ENCODE data around the gene LMBRD1. TPM values are rescaled to one million over a fixed set of nuclear protein-coding genes. Genes with fewer than 3 reads are reported as not detected.
"Not testable (repeated sequence)": the region's sequence is repeated elsewhere in the genome, so short reads cannot be mapped to it uniquely, and the experiment has no call there.

The LMBRD1 gene
- total RNA-seq, 1 experiment from 2014 or later, result 26.3 TPM

- not testable (repeated sequence) for DNase-seq (ENCODE audit: extremely low read depth, low read depth)
Observed at GRCh38 chr6:69798796-69799195, 2.0 kb upstream of the LMBRD1 start.

GRCh38 chr6:69796073-69796641, 653 bp downstream of the LMBRD1 start:
- peak; percentile 11 for DNase-seq (ENCODE audit: extremely low read depth, low read depth)

GRCh38 chr6:69795469-69796072, 1.2 kb downstream of the LMBRD1 start:
- no peak for DNase-seq (ENCODE audit: extremely low read depth, low read depth)

- DNase-seq (ENCODE audit: extremely low read depth, low read depth), result no peak
Observed at GRCh38 chr6:69792292-69792691, 4.5 kb downstream of the LMBRD1 start.

- no peak for DNase-seq (ENCODE audit: extremely low read depth, low read depth)
Observed at GRCh38 chr6:69791065-69791471, 5.7 kb downstream of the LMBRD1 start.

- DNase-seq (ENCODE audit: extremely low read depth, low read depth), result no peak
Observed at GRCh38 chr6:69790629-69791028, 6.2 kb downstream of the LMBRD1 start.

- DNase-seq (ENCODE audit: extremely low read depth, low read depth), result no peak
Observed at GRCh38 chr6:69789578-69789977, 7.2 kb downstream of the LMBRD1 start.

- not testable (repeated sequence) for DNase-seq (ENCODE audit: extremely low read depth, low read depth)
Observed at GRCh38 chr6:69787436-69787835, 9.4 kb downstream of the LMBRD1 start.

GRCh38 chr6:69785697-69786096, 11.1 kb downstream of the LMBRD1 start:
- no peak for DNase-seq (ENCODE audit: extremely low read depth, low read depth)

GRCh38 chr6:69784595-69785377, 12.0 kb downstream of the LMBRD1 start:
- no peak for DNase-seq (ENCODE audit: extremely low read depth, low read depth)

GRCh38 chr6:69783108-69783507, 13.7 kb downstream of the LMBRD1 start:
- DNase-seq (ENCODE audit: extremely low read depth, low read depth), result no peak

GRCh38 chr6:69780585-69781178, 16.1 kb downstream of the LMBRD1 start:
- no peak for DNase-seq (ENCODE audit: extremely low read depth, low read depth)

GRCh38 chr6:69775941-69776340, 20.9 kb downstream of the LMBRD1 start:
- no peak for DNase-seq (ENCODE audit: extremely low read depth, low read depth)

- DNase-seq (ENCODE audit: extremely low read depth, low read depth), result no peak
Observed at GRCh38 chr6:69775585-69775849, 21.3 kb downstream of the LMBRD1 start.

GRCh38 chr6:69774740-69775584, 21.8 kb downstream of the LMBRD1 start:
- no peak for DNase-seq (ENCODE audit: extremely low read depth, low read depth)

GRCh38 chr6:69771158-69771906, 25.5 kb downstream of the LMBRD1 start:
- DNase-seq (ENCODE audit: extremely low read depth, low read depth), result no peak

- DNase-seq (ENCODE audit: extremely low read depth, low read depth), result no peak
Observed at GRCh38 chr6:69768664-69769063, 28.1 kb downstream of the LMBRD1 start.

GRCh38 chr6:69763763-69764162, 33.0 kb downstream of the LMBRD1 start:
- no peak for DNase-seq (ENCODE audit: extremely low read depth, low read depth)

GRCh38 chr6:69761853-69762252, 35.0 kb downstream of the LMBRD1 start:
- DNase-seq (ENCODE audit: extremely low read depth, low read depth), result no peak

GRCh38 chr6:69758214-69758613, 38.6 kb downstream of the LMBRD1 start:
- no peak for DNase-seq (ENCODE audit: extremely low read depth, low read depth)
